Fibroblast of lung (primary cell): ENCODE measurements around the gene COL4A1.

Source experiments
- EZH2 ChIP-seq: IDR thresholded peaks from 2 replicates; pipeline ENCODE4 v1.5.1; 2012; ENCODE audit warnings: low read length, control low read depth, mild to moderate bottlenecking; ENCODE audit errors: missing control alignments
- TF ChIP-seq, protein P1 (sequence below), 2 donors: IDR thresholded peaks in 1 of 2; conservative IDR thresholded peaks in 1 of 2; 1 replicate in 1 of 2; 2 replicates in 1 of 2; pipeline ENCODE4 v1.5.1; 2011 to 2012; ENCODE audit warnings: low read length in 2 of 2, control low read depth in 1 of 2, inconsistent platforms in 1 of 2, low read depth in 1 of 2, mild to moderate bottlenecking in 1 of 2

DNA sequence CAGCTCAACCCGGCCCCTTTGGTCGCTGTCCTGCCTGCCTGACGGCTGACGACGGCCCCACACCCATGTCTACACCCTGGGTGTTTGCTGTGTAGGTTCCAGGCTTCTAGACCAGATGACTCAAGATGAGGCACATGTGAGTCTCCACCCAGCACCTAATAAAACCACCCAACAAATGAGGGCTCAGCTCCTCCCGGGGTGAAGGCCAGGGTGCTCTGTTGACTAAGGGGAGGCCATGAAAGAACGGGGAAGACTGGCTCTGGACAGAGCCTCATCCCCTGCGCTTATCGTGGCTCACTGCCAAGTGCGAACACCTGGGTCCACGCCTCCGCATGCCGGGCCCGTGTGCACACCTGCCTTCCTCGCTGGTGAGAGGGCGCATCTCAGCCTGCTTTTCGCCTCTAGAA is 39.7 kb upstream of the COL4A1 start:
- TF ChIP-seq, protein P1, sequence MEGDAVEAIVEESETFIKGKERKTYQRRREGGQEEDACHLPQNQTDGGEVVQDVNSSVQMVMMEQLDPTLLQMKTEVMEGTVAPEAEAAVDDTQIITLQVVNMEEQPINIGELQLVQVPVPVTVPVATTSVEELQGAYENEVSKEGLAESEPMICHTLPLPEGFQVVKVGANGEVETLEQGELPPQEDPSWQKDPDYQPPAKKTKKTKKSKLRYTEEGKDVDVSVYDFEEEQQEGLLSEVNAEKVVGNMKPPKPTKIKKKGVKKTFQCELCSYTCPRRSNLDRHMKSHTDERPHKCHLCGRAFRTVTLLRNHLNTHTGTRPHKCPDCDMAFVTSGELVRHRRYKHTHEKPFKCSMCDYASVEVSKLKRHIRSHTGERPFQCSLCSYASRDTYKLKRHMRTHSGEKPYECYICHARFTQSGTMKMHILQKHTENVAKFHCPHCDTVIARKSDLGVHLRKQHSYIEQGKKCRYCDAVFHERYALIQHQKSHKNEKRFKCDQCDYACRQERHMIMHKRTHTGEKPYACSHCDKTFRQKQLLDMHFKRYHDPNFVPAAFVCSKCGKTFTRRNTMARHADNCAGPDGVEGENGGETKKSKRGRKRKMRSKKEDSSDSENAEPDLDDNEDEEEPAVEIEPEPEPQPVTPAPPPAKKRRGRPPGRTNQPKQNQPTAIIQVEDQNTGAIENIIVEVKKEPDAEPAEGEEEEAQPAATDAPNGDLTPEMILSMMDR (conservative IDR thresholded peaks at IDR 0.05 in 1 of 2, IDR thresholded peaks at IDR 0.05 in 1 of 2; ENCODE audit: low read depth in 1 of 2, low read length in 2 of 2) = no peak
- TF ChIP-seq EZH2 = no peak
